A549 (cell line): Measurements from ENCODE around the gene ERMARD.

Source experiments
- CTCF ChIP-seq: fragments of >200 bp; sonication (Bioruptor Twin); formaldehyde crosslinking; IDR thresholded peaks from 3 replicates; pipeline ENCODE4 v1.5.1; 2016
- MAX ChIP-seq: IDR thresholded peaks from 2 replicates; pipeline ENCODE4 v1.6.1; 2012

GRCh38 chr6:169824021-169824420 lies 72.6 kb downstream of the ERMARD start:
- TF ChIP-seq CTCF (no peak), MAX (no peak)
